ENCODE data around the gene VAV3. TPM values are rescaled to one million over a fixed set of nuclear protein-coding genes. Genes with fewer than 3 reads are reported as not detected.

The VAV3 gene
- total RNA-seq, 1 experiment from 2014 or later: not detected

DNA sequence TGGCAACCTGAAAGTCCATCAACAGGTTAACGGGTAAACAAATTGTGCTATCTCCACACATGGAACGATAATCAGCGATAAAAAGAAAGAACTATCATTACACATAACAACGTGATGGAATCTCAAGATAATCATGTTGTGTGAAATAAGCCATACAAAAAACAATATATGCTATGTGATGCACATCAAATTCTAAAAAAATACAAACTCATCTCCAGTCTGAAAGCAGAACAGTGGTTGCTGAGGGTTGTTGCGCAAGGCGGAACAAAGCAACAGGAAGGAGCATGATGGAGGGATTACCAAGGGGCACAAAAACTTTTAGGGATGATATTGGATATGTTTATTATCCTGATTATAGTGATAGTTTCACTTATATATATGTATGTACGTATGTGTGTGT is 324.8 kb downstream of the VAV3 start:
- Histone ChIP-seq H3K9me2 (ENCODE audit: insufficient read depth) (no peaks in the 10 kb centered on the region), H3K36me3 (ENCODE audit: control insufficient read depth in 1 of 2, insufficient read depth in 2 of 2, low read length in 2 of 2) (no peaks in the 10 kb centered on the region), H3K9me3 (ENCODE audit: control insufficient read depth in 1 of 2, insufficient read depth in 1 of 2, low read depth in 1 of 2, low read length in 2 of 2) (no peaks in the 10 kb centered on the region; a peak in 1 of 4 replicates), H3K79me2 (ENCODE audit: insufficient read depth, low read length) (no peaks in the 10 kb centered on the region), H3K4me2 (ENCODE audit: low read length) (no peak overlapping the region), H4K20me1 (ENCODE audit: insufficient read depth) (no peaks in the 10 kb centered on the region), H3K9ac (ENCODE audit: low read length) (no peak overlapping the region), H3K4me1 (ENCODE audit: control insufficient read depth in 1 of 2, insufficient read depth in 2 of 2, low read length in 2 of 2) (no peaks in the 10 kb centered on the region), H3K4me3 (replicated peaks in 1 of 2; ENCODE audit: low read depth in 1 of 2, low read length in 2 of 2) (no peak overlapping the region), H3K27ac (ENCODE audit: low read depth, low read length) (no peak overlapping the region), H2AFZ (ENCODE audit: low read depth, low read length, poor library complexity, severe bottlenecking) (no peak overlapping the region), H3K27me3 (ENCODE audit: insufficient read depth, low read length) (no peaks in the 10 kb centered on the region)
- POLR2A ChIA-PET: no interaction called here
- CTCF ChIA-PET: no interaction called here
- no TSS peak for BruUV-seq (replicated peaks)
- RAD21 ChIA-PET (ENCODE audit: low non-redundant PET in 1 of 2, low total read pairs in 2 of 2, uncharacterized antibody in 2 of 2, unreplicated experiment in 2 of 2): no interaction called here
- intact Hi-C loops (cut with micrococcal nuclease): no loop called here
- ATAC-seq (no peak), DNase-seq (ENCODE audit: low read depth, low spot score) (no peak)
- TF ChIP-seq RAD21 (IDR thresholded peaks at IDR 0.05; ENCODE audit: low read depth) (no peak), CBX3 (IDR thresholded peaks at IDR 0.05; ENCODE audit: low read depth) (no peak), JUND (IDR thresholded peaks at IDR 0.05) (no peak), EZH2 (IDR thresholded peaks at IDR 0.05) (no peak), SP1 (IDR thresholded peaks at IDR 0.05; ENCODE audit: low read depth) (no peak), FOSL1 (IDR thresholded peaks at IDR 0.05; ENCODE audit: low read depth) (no peak), ZFX (IDR thresholded peaks at IDR 0.05) (no peak), SIN3A (IDR thresholded peaks at IDR 0.05; ENCODE audit: low read depth) (no peak), ELF1 (IDR thresholded peaks at IDR 0.05; ENCODE audit: borderline replicate concordance, low read depth) (no peak), YY1 (IDR thresholded peaks at IDR 0.05; ENCODE audit: extremely low read depth, insufficient replicate concordance, low read depth, low read length) (no peak), POLR2A (IDR thresholded peaks at IDR 0.05; ENCODE audit: borderline replicate concordance, extremely low read depth, insufficient read depth, insufficient read length) (no peak), EGR1 (IDR thresholded peaks at IDR 0.05; ENCODE audit: low read depth) (no peak), EZH2phosphoT487 (IDR thresholded peaks at IDR 0.05; ENCODE audit: borderline replicate concordance) (no peak), ATF3 (IDR thresholded peaks at IDR 0.05) (no peak), POLR2AphosphoS5 (IDR thresholded peaks at IDR 0.05; ENCODE audit: low read depth, low read length) (no peak)
- TF ChIP-seq, protein P1, sequence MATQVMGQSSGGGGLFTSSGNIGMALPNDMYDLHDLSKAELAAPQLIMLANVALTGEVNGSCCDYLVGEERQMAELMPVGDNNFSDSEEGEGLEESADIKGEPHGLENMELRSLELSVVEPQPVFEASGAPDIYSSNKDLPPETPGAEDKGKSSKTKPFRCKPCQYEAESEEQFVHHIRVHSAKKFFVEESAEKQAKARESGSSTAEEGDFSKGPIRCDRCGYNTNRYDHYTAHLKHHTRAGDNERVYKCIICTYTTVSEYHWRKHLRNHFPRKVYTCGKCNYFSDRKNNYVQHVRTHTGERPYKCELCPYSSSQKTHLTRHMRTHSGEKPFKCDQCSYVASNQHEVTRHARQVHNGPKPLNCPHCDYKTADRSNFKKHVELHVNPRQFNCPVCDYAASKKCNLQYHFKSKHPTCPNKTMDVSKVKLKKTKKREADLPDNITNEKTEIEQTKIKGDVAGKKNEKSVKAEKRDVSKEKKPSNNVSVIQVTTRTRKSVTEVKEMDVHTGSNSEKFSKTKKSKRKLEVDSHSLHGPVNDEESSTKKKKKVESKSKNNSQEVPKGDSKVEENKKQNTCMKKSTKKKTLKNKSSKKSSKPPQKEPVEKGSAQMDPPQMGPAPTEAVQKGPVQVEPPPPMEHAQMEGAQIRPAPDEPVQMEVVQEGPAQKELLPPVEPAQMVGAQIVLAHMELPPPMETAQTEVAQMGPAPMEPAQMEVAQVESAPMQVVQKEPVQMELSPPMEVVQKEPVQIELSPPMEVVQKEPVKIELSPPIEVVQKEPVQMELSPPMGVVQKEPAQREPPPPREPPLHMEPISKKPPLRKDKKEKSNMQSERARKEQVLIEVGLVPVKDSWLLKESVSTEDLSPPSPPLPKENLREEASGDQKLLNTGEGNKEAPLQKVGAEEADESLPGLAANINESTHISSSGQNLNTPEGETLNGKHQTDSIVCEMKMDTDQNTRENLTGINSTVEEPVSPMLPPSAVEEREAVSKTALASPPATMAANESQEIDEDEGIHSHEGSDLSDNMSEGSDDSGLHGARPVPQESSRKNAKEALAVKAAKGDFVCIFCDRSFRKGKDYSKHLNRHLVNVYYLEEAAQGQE (IDR thresholded peaks at IDR 0.05; ENCODE audit: low read depth): no peak
- TF ChIP-seq, protein P2, sequence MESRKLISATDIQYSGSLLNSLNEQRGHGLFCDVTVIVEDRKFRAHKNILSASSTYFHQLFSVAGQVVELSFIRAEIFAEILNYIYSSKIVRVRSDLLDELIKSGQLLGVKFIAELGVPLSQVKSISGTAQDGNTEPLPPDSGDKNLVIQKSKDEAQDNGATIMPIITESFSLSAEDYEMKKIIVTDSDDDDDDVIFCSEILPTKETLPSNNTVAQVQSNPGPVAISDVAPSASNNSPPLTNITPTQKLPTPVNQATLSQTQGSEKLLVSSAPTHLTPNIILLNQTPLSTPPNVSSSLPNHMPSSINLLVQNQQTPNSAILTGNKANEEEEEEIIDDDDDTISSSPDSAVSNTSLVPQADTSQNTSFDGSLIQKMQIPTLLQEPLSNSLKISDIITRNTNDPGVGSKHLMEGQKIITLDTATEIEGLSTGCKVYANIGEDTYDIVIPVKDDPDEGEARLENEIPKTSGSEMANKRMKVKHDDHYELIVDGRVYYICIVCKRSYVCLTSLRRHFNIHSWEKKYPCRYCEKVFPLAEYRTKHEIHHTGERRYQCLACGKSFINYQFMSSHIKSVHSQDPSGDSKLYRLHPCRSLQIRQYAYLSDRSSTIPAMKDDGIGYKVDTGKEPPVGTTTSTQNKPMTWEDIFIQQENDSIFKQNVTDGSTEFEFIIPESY (IDR thresholded peaks at IDR 0.05; ENCODE audit: extremely low read depth, insufficient replicate concordance, low read length): no peak
- TF ChIP-seq, protein P3, sequence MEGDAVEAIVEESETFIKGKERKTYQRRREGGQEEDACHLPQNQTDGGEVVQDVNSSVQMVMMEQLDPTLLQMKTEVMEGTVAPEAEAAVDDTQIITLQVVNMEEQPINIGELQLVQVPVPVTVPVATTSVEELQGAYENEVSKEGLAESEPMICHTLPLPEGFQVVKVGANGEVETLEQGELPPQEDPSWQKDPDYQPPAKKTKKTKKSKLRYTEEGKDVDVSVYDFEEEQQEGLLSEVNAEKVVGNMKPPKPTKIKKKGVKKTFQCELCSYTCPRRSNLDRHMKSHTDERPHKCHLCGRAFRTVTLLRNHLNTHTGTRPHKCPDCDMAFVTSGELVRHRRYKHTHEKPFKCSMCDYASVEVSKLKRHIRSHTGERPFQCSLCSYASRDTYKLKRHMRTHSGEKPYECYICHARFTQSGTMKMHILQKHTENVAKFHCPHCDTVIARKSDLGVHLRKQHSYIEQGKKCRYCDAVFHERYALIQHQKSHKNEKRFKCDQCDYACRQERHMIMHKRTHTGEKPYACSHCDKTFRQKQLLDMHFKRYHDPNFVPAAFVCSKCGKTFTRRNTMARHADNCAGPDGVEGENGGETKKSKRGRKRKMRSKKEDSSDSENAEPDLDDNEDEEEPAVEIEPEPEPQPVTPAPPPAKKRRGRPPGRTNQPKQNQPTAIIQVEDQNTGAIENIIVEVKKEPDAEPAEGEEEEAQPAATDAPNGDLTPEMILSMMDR (IDR thresholded peaks at IDR 0.05 in 2 of 3, conservative IDR thresholded peaks at IDR 0.05 in 1 of 3; ENCODE audit: borderline replicate concordance in 1 of 3, insufficient read depth in 1 of 3, low read depth in 2 of 3, low read length in 2 of 3): no peak
